Gastroesophageal sphincter (tissue), 4 donors: ENCODE measurements around the gene GALNT7. TPM values are rescaled to one million over a fixed set of nuclear protein-coding genes. Genes with fewer than 3 reads are reported as not detected.
"Not testable (repeated sequence)": the region's sequence is repeated elsewhere in the genome, so short reads cannot be mapped to it uniquely, and the experiment has no call there.

Source experiments
- ATAC-seq: fragments of 150-250 bp; one replicate; pipeline ENCODE4 v1.9.1; 2016; ENCODE audit warnings: mild to moderate bottlenecking, moderate library complexity
- H3K27ac ChIP-seq, 4 donors: fragments of 200-600 bp; sonication (generic) in 3 of 4; 1 replicate in 3 of 4; 2 replicates in 1 of 4; pipeline ENCODE4 v1.5.1; 2016 to 2019
- H3K27me3 ChIP-seq: fragments of 200-600 bp; sonication (generic); one replicate; pipeline ENCODE4 v1.5.1; 2019
- H3K36me3 ChIP-seq, 2 donors: fragments of 200-600 bp; sonication (generic); one replicate each; pipeline ENCODE4 v1.5.1; 2019; ENCODE audit warnings: control low read depth in 1 of 2
- H3K4me1 ChIP-seq, 3 donors: fragments of 200-600 bp; sonication (generic); 1 replicate in 2 of 3; 2 replicates in 1 of 3; pipeline ENCODE4 v1.5.1; 2016 to 2019; ENCODE audit warnings: control low read depth in 2 of 3
- H3K4me3 ChIP-seq, 2 donors: fragments of 200-600 bp; sonication (generic); one replicate each; pipeline ENCODE4 v1.5.1; 2019; ENCODE audit warnings: mild to moderate bottlenecking in 1 of 2, moderate library complexity in 1 of 2
- H3K9me3 ChIP-seq, 3 donors: fragments of 200-600 bp; sonication (generic); one replicate each; pipeline ENCODE4 v1.5.1; 2017 to 2019; ENCODE audit warnings: control low read depth in 2 of 3
- EP300 ChIP-seq: sonication (generic); formaldehyde crosslinking; IDR thresholded peaks from one replicate; pipeline ENCODE4 v1.6.1; 2017; ENCODE audit warnings: antibody characterized with exemption, mild to moderate bottlenecking
- POLR2A ChIP-seq, 2 donors: fragments of 450-650 bp; IDR thresholded peaks; one replicate each; pipeline ENCODE4 v1.6.1; 2017; ENCODE audit warnings: antibody characterized with exemption in 2 of 2, mild to moderate bottlenecking in 2 of 2, moderate library complexity in 1 of 2
- POLR2AphosphoS5 ChIP-seq: sonication (generic); formaldehyde crosslinking; IDR thresholded peaks from one replicate; pipeline ENCODE4 v1.6.1; 2017; ENCODE audit warnings: antibody characterized with exemption
- WGBS, 2 donors: methylation state at CpG; one replicate each; pipeline ENCODE4 v1.1.5; 2018; ENCODE audit warnings: low coverage in 1 of 2; 5-methylcytosine and 5-hydroxymethylcytosine counted together
- total RNA-seq, 4 donors: library from RNA; depleted of rRNA; stranded (reverse); fragments of >200 nt; gene quantifications; one replicate each; pipeline ENCODE4 v1.1.0, GENCODE V29; 2016
- TF ChIP-seq, protein P1 (sequence below), 4 experiments: fragments of 200-600 bp in 2 of 4; fragments of 450-650 bp in 2 of 4; sonication (generic) in 1 of 4; IDR thresholded peaks; one replicate each; pipeline ENCODE4 v1.5.1; 2017 to 2019; ENCODE audit warnings: antibody characterized with exemption in 4 of 4, mild to moderate bottlenecking in 2 of 4, moderate library complexity in 2 of 4

Gene GALNT7
- total RNA-seq, 4 donors from 2014 or later = 13.7 to 30.3 (median 17.5) TPM

DNA sequence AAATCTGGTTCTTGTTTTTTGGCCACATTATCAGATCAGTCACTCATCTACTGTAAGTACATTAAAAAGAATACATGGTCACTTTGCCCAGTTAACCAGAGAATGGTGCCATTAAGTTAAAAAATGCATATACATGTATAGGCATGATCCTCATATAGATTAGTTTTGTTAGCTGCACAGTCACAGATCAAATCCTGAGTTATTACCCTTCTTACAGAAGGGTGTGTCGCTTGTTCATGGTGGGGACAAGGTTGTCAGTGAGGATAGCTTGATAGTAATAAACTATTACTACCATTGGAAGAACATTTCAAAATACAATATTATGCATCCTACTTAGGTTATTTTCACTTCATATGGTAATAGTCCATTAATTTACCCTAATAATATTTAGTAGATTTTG, 48.5 kb downstream of the GALNT7 start:
- Histone ChIP-seq H3K36me3 (no peaks in the 10 kb centered on the region), H3K27me3 (no peaks in the 10 kb centered on the region), H3K4me1 (peaks cover 0 to 8% (median 0%) of the 10 kb centered on the region in 3 donors), H3K9me3 (no peaks in the 10 kb centered on the region), H3K4me3 (no peak overlapping the region), H3K27ac (no peak overlapping the region)
- 100% methylated on average over 1 of the region's 1 CpG for whole genome bisulfite sequencing, 2 donors
- ATAC-seq = no peak
- TF ChIP-seq POLR2AphosphoS5 = no peak
- TF ChIP-seq POLR2A (IDR thresholded peaks at IDR 0.05) = no peak
- TF ChIP-seq, protein P1, sequence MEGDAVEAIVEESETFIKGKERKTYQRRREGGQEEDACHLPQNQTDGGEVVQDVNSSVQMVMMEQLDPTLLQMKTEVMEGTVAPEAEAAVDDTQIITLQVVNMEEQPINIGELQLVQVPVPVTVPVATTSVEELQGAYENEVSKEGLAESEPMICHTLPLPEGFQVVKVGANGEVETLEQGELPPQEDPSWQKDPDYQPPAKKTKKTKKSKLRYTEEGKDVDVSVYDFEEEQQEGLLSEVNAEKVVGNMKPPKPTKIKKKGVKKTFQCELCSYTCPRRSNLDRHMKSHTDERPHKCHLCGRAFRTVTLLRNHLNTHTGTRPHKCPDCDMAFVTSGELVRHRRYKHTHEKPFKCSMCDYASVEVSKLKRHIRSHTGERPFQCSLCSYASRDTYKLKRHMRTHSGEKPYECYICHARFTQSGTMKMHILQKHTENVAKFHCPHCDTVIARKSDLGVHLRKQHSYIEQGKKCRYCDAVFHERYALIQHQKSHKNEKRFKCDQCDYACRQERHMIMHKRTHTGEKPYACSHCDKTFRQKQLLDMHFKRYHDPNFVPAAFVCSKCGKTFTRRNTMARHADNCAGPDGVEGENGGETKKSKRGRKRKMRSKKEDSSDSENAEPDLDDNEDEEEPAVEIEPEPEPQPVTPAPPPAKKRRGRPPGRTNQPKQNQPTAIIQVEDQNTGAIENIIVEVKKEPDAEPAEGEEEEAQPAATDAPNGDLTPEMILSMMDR (IDR thresholded peaks at IDR 0.05) = no peak
- TF ChIP-seq EP300 = no peak

DNA sequence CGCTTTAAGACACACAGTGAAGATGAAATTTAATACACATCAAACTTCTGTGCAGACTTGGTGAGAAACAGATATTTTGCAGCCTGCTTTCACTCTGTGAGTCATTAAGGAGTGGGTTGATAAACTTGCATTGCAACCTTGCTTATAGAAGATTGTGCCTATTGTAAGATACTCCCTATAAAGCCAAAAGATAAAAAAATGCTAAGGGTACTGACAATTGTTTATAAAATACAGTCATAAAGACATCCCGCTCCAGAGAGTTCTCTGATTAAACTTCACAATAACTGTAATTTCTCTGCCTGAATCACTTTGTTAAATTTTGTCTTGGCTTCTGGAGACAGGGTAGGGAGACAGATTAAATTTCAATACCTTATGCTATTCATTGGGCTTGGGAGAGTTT, 49.1 kb downstream of the GALNT7 start:
- H3K4me1 ChIP-seq = peaks cover 0 to 8% (median 0%) of the 10 kb centered on the region in 3 donors
- H3K4me3 ChIP-seq = no peak overlapping the region
- 59 to 77% methylated on average over 1 to 2 of the region's 2 CpGs for WGBS, 2 donors
- no peaks in the 10 kb centered on the region for H3K27me3 ChIP-seq
- TF ChIP-seq, protein P1 (IDR thresholded peaks at IDR 0.05) = no peak
- TF ChIP-seq POLR2A (IDR thresholded peaks at IDR 0.05) (no peak), EP300 (no peak), POLR2AphosphoS5 (no peak)
- H3K27ac ChIP-seq = no peak overlapping the region
- H3K36me3 ChIP-seq = no peaks in the 10 kb centered on the region
- no peak for ATAC-seq
- H3K9me3 ChIP-seq = no peaks in the 10 kb centered on the region

DNA sequence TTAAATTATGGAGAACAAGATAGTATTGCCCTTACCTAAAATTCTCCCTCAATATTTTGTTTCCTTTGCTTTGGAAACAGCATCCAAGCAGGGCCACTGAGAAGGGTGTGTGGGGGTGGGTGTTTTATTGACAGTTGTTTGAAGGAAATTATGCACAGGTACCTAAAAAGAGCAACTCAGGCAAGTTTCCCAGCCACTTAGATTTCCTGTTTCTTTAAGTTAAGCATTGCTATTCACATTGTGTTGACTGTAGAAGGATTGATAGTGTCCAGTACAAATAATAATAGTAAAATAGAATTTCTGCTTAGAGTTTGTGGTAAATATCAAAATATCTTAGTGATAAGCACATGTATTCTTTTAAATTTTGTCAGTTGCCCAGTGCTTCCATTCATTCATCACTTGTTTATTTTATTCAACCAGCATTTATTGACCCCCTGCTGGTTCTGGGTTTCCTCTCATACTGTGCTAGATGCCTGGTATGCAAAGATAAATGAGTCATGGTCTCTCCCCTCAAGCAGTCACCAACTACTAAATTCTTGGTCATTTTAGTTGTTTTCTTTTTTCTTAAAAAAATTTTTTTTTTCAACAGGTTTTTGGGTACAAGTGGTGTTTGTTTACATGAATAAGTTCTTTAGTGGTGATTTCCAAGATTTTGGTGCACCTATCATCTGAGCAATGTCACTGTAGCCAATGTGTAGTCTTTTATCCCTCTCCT, 50.0 kb downstream of the GALNT7 start:
- H3K4me3 ChIP-seq = no peak overlapping the region
- no peak overlapping the region for H3K27ac ChIP-seq
- peaks cover 0 to 8% (median 0%) of the 10 kb centered on the region in 3 donors for H3K4me1 ChIP-seq
- no peak for TF ChIP-seq EP300
- TF ChIP-seq, protein P1 (IDR thresholded peaks at IDR 0.05) = no peak
- no peak for TF ChIP-seq POLR2A (IDR thresholded peaks at IDR 0.05)
- no peak for TF ChIP-seq POLR2AphosphoS5
- H3K27me3 ChIP-seq = no peaks in the 10 kb centered on the region
- H3K9me3 ChIP-seq = no peaks in the 10 kb centered on the region
- no peak for ATAC-seq
- H3K36me3 ChIP-seq = no peaks in the 10 kb centered on the region

DNA sequence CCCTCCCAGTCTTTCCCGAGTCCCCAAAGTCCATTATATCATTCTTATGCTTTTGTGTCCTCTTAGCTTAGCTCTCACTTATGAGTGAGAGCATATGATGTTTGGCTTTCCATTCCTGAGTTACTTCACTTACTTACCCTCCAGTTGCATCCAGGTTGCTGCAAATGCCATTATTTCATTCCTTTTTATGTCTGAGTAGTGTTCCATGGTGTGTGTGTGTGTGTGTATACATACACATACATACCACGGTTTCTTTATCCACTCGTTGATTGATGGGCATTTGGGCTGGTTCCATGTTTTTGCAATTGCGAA, 50.5 kb downstream of the GALNT7 start:
- not testable (repeated sequence) for ATAC-seq, H3K4me3 ChIP-seq, H3K27ac ChIP-seq, H3K9me3 ChIP-seq, H3K4me1 ChIP-seq, H3K27me3 ChIP-seq, H3K36me3 ChIP-seq
- WGBS, 2 donors = 96 to 100% methylated on average over 3 to 4 of the region's 4 CpGs

DNA sequence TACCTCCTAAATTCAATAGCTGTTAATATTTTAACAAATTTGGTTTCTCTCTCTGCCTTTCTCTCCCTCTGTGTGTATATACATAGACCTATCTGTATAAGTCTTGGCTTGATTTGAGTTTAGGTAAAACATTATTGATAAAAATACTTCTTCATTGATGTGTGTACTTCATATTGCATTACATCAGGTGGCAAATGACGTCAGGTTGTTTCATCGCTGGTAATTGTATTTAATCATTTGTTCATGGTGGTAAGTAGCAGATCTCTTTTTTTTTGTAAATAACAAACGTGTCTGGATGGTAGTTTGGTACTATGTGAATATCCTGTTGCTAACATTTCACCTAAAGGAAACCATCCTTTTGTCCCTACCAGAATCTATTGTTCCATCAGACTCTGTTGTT, 55.1 kb downstream of the GALNT7 start:
- no peak for TF ChIP-seq EP300
- TF ChIP-seq POLR2A (IDR thresholded peaks at IDR 0.05) = no peak
- TF ChIP-seq, protein P1 (IDR thresholded peaks at IDR 0.05) = no peak
- TF ChIP-seq POLR2AphosphoS5 = no peak
- no peaks in the 10 kb centered on the region for H3K4me1 ChIP-seq
- 78 to 87% methylated on average over 1 to 3 of the region's 3 CpGs for WGBS, 2 donors
- no peak overlapping the region for H3K27ac ChIP-seq
- ATAC-seq = no peak
- H3K4me3 ChIP-seq = no peak overlapping the region
- no peaks in the 10 kb centered on the region for H3K27me3 ChIP-seq
- H3K9me3 ChIP-seq = no peaks in the 10 kb centered on the region
- no peaks in the 10 kb centered on the region for H3K36me3 ChIP-seq
